H1 (cell line): ENCODE data around the gene TUNAR. TPM values are rescaled to one million over a fixed set of nuclear protein-coding genes. Genes with fewer than 3 reads are reported as not detected.

Experiments
- BCL11A ChIP-seq, 2 experiments: IDR thresholded peaks; one replicate each; pipeline ENCODE4 v1.6.1; 2011; ENCODE audit warnings: low read depth in 2 of 2, low read length in 2 of 2, mild to moderate bottlenecking in 2 of 2
- EGR1 ChIP-seq: IDR thresholded peaks from 2 replicates; pipeline ENCODE4 v1.6.1; 2011; ENCODE audit warnings: low read depth, low read length, borderline replicate concordance
- HDAC2 ChIP-seq, 2 experiments: fragments of 300-600 bp in 1 of 2; sonication (generic) in 1 of 2; IDR thresholded peaks; 2 replicates each; pipeline ENCODE4 v1.6.1; 2011 to 2012; ENCODE audit warnings: low read depth in 2 of 2, low read length in 2 of 2, mild to moderate bottlenecking in 2 of 2, moderate library complexity in 2 of 2, borderline replicate concordance in 1 of 2, inconsistent platforms in 1 of 2
- MAFK ChIP-seq: IDR thresholded peaks from 2 replicates; pipeline ENCODE4 v1.6.1; 2012; ENCODE audit warnings: low read depth, mild to moderate bottlenecking, improper control_type of control experiment, low read length
- YY1 ChIP-seq: IDR thresholded peaks from 2 replicates; pipeline ENCODE4 v1.6.1; 2011; ENCODE audit warnings: low read depth, mild to moderate bottlenecking, low read length
- polyA plus RNA-seq, 7 experiments: library from polyadenylated mRNA; depleted of rRNA in 3 of 7; stranded (reverse) in 5 of 7; unstranded in 2 of 7; fragments of >200 nt in 5 of 7; fragments of 200-250 nt in 2 of 7; gene quantifications; 1 replicate in 5 of 7; 2 replicates in 1 of 7; 4 replicates in 1 of 7; pipeline versions ENCODE4 v1.2.1 to v1.2.3, GENCODE V29; 2011 to 2013; ENCODE audit warnings: missing spikeins in 2 of 7, mixed read lengths in 2 of 7
- total RNA-seq: library from RNA; stranded (reverse); fragmentation: NEBNext Ultra II Directional; extraction: Animal tissue kit (Norgen Biotek cat#: 25700); gene quantifications from 2 replicates; pipeline ENCODE4 v1.2.1, GENCODE V29; 2021

Gene TUNAR
- total and polyA plus RNA-seq, 2 of the 8 experiments (the other 6 are each of a cell fraction or from before 2014, with no cell fraction given), result 12.8 to 63.9 TPM

- TF ChIP-seq HDAC2 (IDR thresholded peaks at IDR 0.05; ENCODE audit: borderline replicate concordance in 1 of 2, low read depth in 2 of 2, low read length in 2 of 2), result no peak
- TF ChIP-seq EGR1, result no peak
- TF ChIP-seq BCL11A (IDR thresholded peaks at IDR 0.05; ENCODE audit: low read depth in 2 of 2, low read length in 2 of 2), result no peak
- no peak for TF ChIP-seq MAFK
- TF ChIP-seq YY1, result no peak
Observed at GRCh38 chr14:95830386-95830785, 46.2 kb upstream of the TUNAR start (continued).
